ENCODE results near the gene PPP1R12C.

- TF ChIP-seq CTCF (IDR thresholded peaks at IDR 0.05): no peak
- no peak for TF ChIP-seq POLR2A (IDR thresholded peaks at IDR 0.05)
Observed at GRCh38 chr19:55077106-55077505, 40.3 kb downstream of the PPP1R12C start.
